Lower leg skin (tissue), 4 donors: Measurements from ENCODE around the gene COPG1. TPM values are rescaled to one million over a fixed set of nuclear protein-coding genes. Genes with fewer than 3 reads are reported as not detected.

Experiments used
- DNase-seq, 2 donors: peaks; one replicate each; pipeline ENCODE4 v3.0.0-alpha.2; 2019; ENCODE audit warnings: low spot score in 2 of 2
- H3K4me3 ChIP-seq: fragments of 200-600 bp; sonication (generic); 2 replicates; pipeline ENCODE4 v1.5.1; 2017; ENCODE audit warnings: mild to moderate bottlenecking, low read depth; ENCODE audit not compliant: poor library complexity, severe bottlenecking
- POLR2A ChIP-seq, 2 donors: fragments of 450-650 bp; IDR thresholded peaks; one replicate each; pipeline ENCODE4 v1.6.1; 2016 to 2017; ENCODE audit warnings: antibody characterized with exemption in 2 of 2, mild to moderate bottlenecking in 1 of 2, moderate library complexity in 1 of 2
- WGBS, 2 donors: methylation state at CpG; one replicate each; pipeline ENCODE4 v1.1.5; 2018; 5-methylcytosine and 5-hydroxymethylcytosine counted together
- intact Hi-C: fragments of 100-400 bp; cut with DNase I; formaldehyde crosslinking; loops from one replicate; pipeline ENCODE4 v1.15.0; 2023; ENCODE audit warnings: low total_unique reads
- microRNA-seq, 2 donors: library from miRNA; unstranded; fragments of <30 nt; microRNA quantifications; one replicate each; pipeline ENCODE4, GENCODE V29; 2016; ENCODE audit warnings: borderline replicate concordance in 2 of 2, borderline number of aligned reads in 1 of 2
- total RNA-seq, 4 donors: library from RNA; depleted of rRNA; stranded (reverse); fragments of >200 nt; gene quantifications; one replicate each; pipeline ENCODE4 v1.1.0, GENCODE V29; 2016
- TF ChIP-seq, protein P1 (sequence below), 3 donors: fragments of 450-650 bp; IDR thresholded peaks; one replicate each; pipeline ENCODE4 v1.5.1; 2016; ENCODE audit warnings: antibody characterized with exemption in 3 of 3, mild to moderate bottlenecking in 3 of 3, moderate library complexity in 2 of 3

The COPG1 gene
- total RNA-seq, 4 donors from 2014 or later: 69.2 to 95.2 (median 79.8) TPM

DNA sequence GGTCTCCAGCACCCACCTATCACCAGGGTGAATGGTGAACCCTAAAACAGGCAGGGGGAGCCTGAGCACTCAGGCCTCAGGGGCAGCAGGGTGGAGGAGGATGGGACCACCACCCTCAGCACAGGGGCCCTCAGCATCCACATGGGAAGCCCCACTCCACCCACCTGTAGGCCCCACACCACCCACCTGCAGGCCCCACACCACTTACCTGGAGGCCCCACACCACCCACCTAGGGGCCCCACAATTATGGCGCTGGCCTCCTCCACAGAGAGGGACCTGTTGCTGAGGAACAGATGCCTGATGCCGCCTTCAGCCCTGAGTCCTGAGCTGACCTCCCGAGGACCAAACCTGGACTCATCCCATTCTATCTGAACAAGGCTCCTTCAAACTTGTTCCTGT, 76.0 kb downstream of the COPG1 start:
- no peak for TF ChIP-seq POLR2A (IDR thresholded peaks at IDR 0.05)
- TF ChIP-seq, protein P1, sequence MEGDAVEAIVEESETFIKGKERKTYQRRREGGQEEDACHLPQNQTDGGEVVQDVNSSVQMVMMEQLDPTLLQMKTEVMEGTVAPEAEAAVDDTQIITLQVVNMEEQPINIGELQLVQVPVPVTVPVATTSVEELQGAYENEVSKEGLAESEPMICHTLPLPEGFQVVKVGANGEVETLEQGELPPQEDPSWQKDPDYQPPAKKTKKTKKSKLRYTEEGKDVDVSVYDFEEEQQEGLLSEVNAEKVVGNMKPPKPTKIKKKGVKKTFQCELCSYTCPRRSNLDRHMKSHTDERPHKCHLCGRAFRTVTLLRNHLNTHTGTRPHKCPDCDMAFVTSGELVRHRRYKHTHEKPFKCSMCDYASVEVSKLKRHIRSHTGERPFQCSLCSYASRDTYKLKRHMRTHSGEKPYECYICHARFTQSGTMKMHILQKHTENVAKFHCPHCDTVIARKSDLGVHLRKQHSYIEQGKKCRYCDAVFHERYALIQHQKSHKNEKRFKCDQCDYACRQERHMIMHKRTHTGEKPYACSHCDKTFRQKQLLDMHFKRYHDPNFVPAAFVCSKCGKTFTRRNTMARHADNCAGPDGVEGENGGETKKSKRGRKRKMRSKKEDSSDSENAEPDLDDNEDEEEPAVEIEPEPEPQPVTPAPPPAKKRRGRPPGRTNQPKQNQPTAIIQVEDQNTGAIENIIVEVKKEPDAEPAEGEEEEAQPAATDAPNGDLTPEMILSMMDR (IDR thresholded peaks at IDR 0.05): no peak
- 94 to 100% methylated on average over 2 to 3 of the region's 3 CpGs for WGBS, 2 donors
- no peak for DNase-seq
- no peak overlapping the region for H3K4me3 ChIP-seq
- intact Hi-C loops: no loop called here

DNA sequence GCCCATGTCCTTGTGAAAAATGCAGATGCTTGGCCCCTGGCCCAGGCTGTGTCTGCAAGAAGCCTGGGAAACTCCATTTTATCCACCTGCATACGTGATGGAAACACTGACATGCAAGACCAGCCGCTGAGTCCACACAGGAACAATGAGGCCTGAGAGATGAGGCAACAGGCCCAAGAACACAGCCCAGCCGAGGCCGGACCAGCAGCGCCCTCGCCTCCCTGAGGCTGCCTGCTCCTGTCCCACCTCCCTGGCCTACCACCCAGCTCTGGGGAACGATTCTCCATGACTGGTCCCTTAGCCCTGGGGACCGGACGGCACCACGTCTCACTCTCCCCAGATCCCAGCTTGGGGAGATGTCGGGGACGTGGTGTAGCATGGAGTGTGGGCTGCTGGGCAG, 76.7 kb downstream of the COPG1 start:
- H3K4me3 ChIP-seq: no peak overlapping the region
- WGBS, 2 donors: 91 to 94% methylated on average over 6 to 12 of the region's 12 CpGs
- intact Hi-C loops: no loop called here
- no peak for DNase-seq
- no peak for TF ChIP-seq POLR2A (IDR thresholded peaks at IDR 0.05)
- TF ChIP-seq, protein P1 (IDR thresholded peaks at IDR 0.05): no peak

DNA sequence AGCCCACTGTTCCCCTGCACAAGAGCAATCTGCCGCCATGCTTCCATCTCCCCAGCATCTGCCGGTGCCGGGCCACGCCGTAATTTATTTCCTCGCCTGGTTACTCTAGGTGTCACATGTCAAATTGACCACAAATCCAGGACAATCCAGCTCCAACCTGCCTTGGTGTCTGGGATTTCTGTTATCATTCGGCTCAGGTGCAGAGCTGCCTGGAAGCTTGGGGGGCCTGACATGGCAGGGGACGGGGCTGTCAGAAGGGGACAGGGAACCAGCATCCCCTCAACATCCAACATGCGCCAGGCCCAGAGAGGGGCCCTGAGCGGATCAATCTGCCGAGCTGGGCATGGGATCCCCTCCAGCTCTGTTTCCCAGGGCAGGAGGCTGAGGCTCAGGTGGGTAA, 77.2 kb downstream of the COPG1 start:
- no peak overlapping the region for H3K4me3 ChIP-seq
- WGBS, 2 donors: 79 to 88% methylated on average over 11 of the region's 11 CpGs
- TF ChIP-seq, protein P1 (IDR thresholded peaks at IDR 0.05): no peak
- no peak for TF ChIP-seq POLR2A (IDR thresholded peaks at IDR 0.05)
- intact Hi-C loops: no loop called here
- no peak for DNase-seq

Small RNAs within 50 kb of the gene (microRNA-seq; reads per million reads assigned to microRNA genes)
- gene MIR6826: 0.68 to 1.1 reads per million in 2 donors

Other genes starting within 250 kb of the COPG1 start
- 1 to 10 TPM in 3 of 4 donors, under 1 TPM in 1; 0.80 to 3.0 (median 2.2) TPM for gene EFCC1, start 248.3 kb upstream of the COPG1 start, total RNA-seq
- not detected for gene GP9, start 188.8 kb upstream of the COPG1 start, total RNA-seq
- gene RAB43, start 127.8 kb upstream of the COPG1 start, total RNA-seq: 10 to 100 TPM in 3 of 4 donors, 1 to 10 TPM in 1; 5.4 to 12.1 (median 11.2) TPM
- gene ISY1, start 88.5 kb upstream of the COPG1 start, total RNA-seq: 10 to 100 TPM; 15.5 to 22.8 (median 18.1) TPM
- gene CNBP, start 65.7 kb upstream of the COPG1 start, total RNA-seq: 100 to 1,000 TPM; 425 to 625 (median 493) TPM
- 10 to 100 TPM; 25.2 to 34.9 (median 34.4) TPM for gene HMCES, start 29.3 kb downstream of the COPG1 start, total RNA-seq
- not detected for gene EFCAB12, start 179.0 kb downstream of the COPG1 start, total RNA-seq
- gene MBD4, start 190.3 kb downstream of the COPG1 start, total RNA-seq: 10 to 100 TPM; 14.5 to 36.9 (median 18.4) TPM
- 10 to 100 TPM; 10.1 to 31.1 (median 22.5) TPM for gene IFT122, start 190.6 kb downstream of the COPG1 start, total RNA-seq